Activated B cell treated with CpG ODN at 0.5 μM for 24 hours (primary cell): ENCODE measurements around the gene DDX31. TPM values are rescaled to one million over a fixed set of nuclear protein-coding genes. Genes with fewer than 3 reads are reported as not detected.

Experiments used
- ATAC-seq: fragments of 200-7000 bp; cut with Tn5 transposase; one replicate; pipeline ENCODE4 v1.10.0; 2021; ENCODE audit warnings: low read depth, mild to moderate bottlenecking, moderate library complexity
- CTCF ChIA-PET: fragments of 350-600 bp; sonication (Branson Sonifier 250); formaldehyde crosslinking; loops from one replicate; lab custom pipeline; 2021; ENCODE audit warnings: antibody characterized with exemption; lab: Charles Lee
- POLR2A ChIA-PET: fragments of 350-600 bp; sonication (Branson Sonifier 250); formaldehyde crosslinking; loops from one replicate; lab custom pipeline; 2021; ENCODE audit warnings: antibody characterized with exemption; lab: Charles Lee
- DNase-seq: peaks from one replicate; pipeline ENCODE4 v3.0.0; 2022
- H3K27ac Mint-ChIP-seq: one replicate; pipeline ENCODE4 v1.8.0; 2020; ENCODE audit warnings: mixed read lengths
- H3K27me3 Mint-ChIP-seq: one replicate; pipeline ENCODE4 v1.8.0; 2021; ENCODE audit warnings: mixed read lengths
- H3K36me3 Mint-ChIP-seq: one replicate; pipeline ENCODE4 v1.8.0; 2021; ENCODE audit warnings: low read depth, mixed read lengths
- H3K4me1 Mint-ChIP-seq: one replicate; pipeline ENCODE4 v1.8.0; 2021; ENCODE audit warnings: mixed read lengths
- H3K4me3 Mint-ChIP-seq: one replicate; pipeline ENCODE4 v1.8.0; 2020; ENCODE audit warnings: mild to moderate bottlenecking, mixed read lengths
- H3K9me3 Mint-ChIP-seq: one replicate; pipeline ENCODE4 v1.8.0; 2020; ENCODE audit warnings: mixed read lengths
- intact Hi-C: fragments of 100-400 bp; cut with micrococcal nuclease; formaldehyde crosslinking; loops from one replicate; pipeline ENCODE4 v1.15.1; 2024
- total RNA-seq: library from RNA; stranded (reverse); gene quantifications from 2 replicates; pipeline ENCODE4 v1.2.3, GENCODE V29; 2022
- TF ChIP-seq, protein P1 (sequence below): fragments of 200-600 bp; IDR thresholded peaks from one replicate; pipeline ENCODE4 v1.8.0; 2022; ENCODE audit warnings: antibody characterized with exemption, mild to moderate bottlenecking

The DDX31 gene
- total RNA-seq, 1 donor from 2014 or later, result 21.8 TPM

DNA sequence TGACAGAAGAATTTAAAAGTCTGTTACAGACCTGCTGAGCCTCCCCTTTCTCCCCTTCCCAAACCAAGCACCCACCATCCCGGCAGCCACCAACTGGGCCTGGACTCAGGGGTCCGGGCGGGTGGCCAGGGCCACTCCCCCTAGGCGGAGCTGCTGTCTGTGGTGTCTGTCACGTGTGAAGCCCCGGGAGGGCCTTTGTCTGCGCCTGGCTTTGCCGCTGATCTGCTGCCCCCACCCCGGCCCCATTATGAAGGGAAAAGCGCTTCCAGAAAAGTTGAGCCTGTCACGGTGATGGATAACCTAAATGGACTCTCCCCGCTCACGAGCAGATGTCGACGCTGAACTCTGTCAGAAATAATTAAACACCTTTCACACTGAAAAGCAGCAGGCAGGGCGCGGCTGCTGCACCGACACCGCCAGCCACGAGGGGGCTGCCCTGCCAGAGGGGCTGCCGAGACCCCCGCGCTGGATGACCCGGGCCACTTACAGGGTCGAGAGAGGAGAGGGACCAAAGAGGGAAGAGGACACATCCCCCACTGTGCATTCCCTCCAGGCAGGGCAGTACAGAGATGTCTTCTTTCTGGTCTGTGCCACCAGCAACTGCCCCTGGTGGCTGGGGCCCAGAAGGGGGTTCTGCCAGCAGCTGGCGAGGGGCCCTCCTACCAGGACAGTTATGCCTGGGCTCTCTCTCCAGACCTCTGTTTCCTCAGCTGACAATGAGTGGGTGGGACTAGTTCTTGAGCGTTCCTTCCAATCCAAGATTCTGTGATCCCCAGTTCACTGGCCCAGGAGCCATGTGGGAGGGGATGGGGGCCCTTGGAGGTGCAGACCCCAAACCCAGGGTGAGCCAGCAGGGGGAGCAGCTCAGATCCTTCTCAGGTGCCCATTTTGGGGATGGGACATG, 123.4 kb downstream of the DDX31 start:
- Mint-ChIP-seq H3K27me3 (peaks cover 8% of the 10 kb centered on the region), H3K9me3 (no peaks in the 10 kb centered on the region), H3K4me3 (no peak overlapping the region), H3K27ac (no peak overlapping the region), H3K36me3 (no peaks in the 10 kb centered on the region), H3K4me1 (peaks cover 3% of the 10 kb centered on the region)
- ATAC-seq (no peak), DNase-seq (no peak)
- CTCF ChIA-PET, result no interaction called here
- intact Hi-C loops, result no loop called here
- POLR2A ChIA-PET, result no interaction called here
- TF ChIP-seq, protein P1, sequence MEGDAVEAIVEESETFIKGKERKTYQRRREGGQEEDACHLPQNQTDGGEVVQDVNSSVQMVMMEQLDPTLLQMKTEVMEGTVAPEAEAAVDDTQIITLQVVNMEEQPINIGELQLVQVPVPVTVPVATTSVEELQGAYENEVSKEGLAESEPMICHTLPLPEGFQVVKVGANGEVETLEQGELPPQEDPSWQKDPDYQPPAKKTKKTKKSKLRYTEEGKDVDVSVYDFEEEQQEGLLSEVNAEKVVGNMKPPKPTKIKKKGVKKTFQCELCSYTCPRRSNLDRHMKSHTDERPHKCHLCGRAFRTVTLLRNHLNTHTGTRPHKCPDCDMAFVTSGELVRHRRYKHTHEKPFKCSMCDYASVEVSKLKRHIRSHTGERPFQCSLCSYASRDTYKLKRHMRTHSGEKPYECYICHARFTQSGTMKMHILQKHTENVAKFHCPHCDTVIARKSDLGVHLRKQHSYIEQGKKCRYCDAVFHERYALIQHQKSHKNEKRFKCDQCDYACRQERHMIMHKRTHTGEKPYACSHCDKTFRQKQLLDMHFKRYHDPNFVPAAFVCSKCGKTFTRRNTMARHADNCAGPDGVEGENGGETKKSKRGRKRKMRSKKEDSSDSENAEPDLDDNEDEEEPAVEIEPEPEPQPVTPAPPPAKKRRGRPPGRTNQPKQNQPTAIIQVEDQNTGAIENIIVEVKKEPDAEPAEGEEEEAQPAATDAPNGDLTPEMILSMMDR, result no peak

DNA sequence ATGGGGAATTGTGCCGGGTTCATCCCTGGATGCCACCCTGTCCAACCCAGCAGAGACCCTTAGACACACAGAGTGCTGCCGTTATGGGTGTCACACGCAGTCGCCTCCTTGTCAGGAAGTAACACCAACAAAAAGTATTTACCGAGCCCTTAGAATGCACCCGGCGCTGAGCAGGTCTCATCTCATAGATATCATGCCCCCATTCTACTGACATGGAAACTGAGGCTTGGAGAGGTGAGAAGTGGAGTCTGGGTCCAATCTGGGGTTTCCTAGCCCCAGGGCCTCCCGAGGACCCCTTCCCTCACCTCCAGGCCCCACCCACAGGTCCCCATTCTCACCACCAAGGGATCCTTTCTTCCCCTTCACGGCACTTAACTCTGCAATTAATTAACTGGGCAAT, 124.2 kb downstream of the DDX31 start:
- Mint-ChIP-seq H3K27ac (no peak overlapping the region), H3K4me1 (peaks cover 3% of the 10 kb centered on the region), H3K27me3 (peaks cover 4% of the 10 kb centered on the region), H3K4me3 (no peak overlapping the region), H3K9me3 (no peaks in the 10 kb centered on the region), H3K36me3 (no peaks in the 10 kb centered on the region)
- ATAC-seq, result no peak
- TF ChIP-seq, protein P1, result no peak
- CTCF ChIA-PET, result no interaction called here
- no peak for DNase-seq
- intact Hi-C loops, result no loop called here
- POLR2A ChIA-PET, result no interaction called here

DNA sequence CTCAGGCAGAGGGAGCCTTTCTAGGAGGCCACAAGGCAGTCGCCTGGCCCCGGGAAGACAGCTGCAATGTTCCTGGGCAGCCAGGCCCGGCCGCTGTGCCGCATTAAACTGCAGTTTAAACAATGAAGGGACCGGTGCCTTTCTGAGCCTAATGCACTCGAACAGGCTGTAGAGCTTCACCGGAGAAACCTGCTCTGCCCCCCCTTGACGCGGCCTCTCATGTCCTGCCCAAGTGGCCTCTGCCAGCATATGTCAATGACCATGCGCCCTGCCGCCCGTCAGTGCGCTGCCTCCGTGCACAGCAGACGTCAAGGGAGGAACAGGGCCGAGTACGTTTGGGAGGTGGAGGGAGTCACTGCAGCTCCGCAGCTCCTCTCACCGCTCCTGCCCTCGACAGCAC, 125.8 kb downstream of the DDX31 start:
- intact Hi-C loops, result no loop called here
- H3K4me3 Mint-ChIP-seq, result no peak overlapping the region
- CTCF ChIA-PET, result no interaction called here
- peaks cover 3% of the 10 kb centered on the region for H3K4me1 Mint-ChIP-seq
- no peaks in the 10 kb centered on the region for H3K9me3 Mint-ChIP-seq
- ATAC-seq, result no peak
- H3K27me3 Mint-ChIP-seq, result peaks cover 4% of the 10 kb centered on the region
- no peak for DNase-seq
- H3K36me3 Mint-ChIP-seq, result no peaks in the 10 kb centered on the region
- H3K27ac Mint-ChIP-seq, result no peak overlapping the region
- TF ChIP-seq, protein P1, result no peak
- POLR2A ChIA-PET, result no interaction called here

DNA sequence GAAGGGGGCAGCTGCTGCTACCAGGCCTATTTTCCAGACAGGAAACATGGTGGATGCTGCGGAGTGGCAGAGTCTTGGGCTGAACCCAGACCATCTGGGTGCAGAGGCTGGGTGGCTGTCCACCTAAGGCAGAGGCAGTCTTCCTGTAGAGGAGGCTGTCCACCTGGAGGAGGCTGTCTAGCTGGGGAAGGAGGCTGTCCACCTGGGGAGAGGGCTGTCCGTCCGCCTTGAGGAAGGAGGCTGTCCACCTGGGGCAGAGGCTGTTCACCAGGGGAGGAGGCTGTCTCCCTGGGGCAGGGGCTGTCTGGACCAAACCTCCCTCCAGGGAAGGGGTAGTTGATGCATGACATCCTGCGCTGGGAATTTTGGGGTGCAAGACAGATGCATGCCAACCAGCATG, 126.5 kb downstream of the DDX31 start:
- peaks cover 3% of the 10 kb centered on the region for H3K4me1 Mint-ChIP-seq
- CTCF ChIA-PET, result no interaction called here
- intact Hi-C loops, result no loop called here
- ATAC-seq (no peak), DNase-seq (no peak)
- no peak overlapping the region for H3K27ac Mint-ChIP-seq
- H3K9me3 Mint-ChIP-seq, result no peaks in the 10 kb centered on the region
- TF ChIP-seq, protein P1, result no peak
- POLR2A ChIA-PET, result no interaction called here
- peaks cover 4% of the 10 kb centered on the region for H3K27me3 Mint-ChIP-seq
- H3K36me3 Mint-ChIP-seq, result no peaks in the 10 kb centered on the region
- no peak overlapping the region for H3K4me3 Mint-ChIP-seq

Other genes starting within 250 kb of the DDX31 start
- gene BARHL1, start 87.4 kb downstream of the DDX31 start, total RNA-seq, result not detected in 2 replicates
- gene GTF3C4, start 481 bp upstream of the DDX31 start, total RNA-seq, result 16.1 and 16.6 TPM in 2 replicates
- 0.93 and 1.0 TPM in 2 replicates for gene AK8, start 208.3 kb upstream of the DDX31 start, total RNA-seq
- gene SPACA9, start 208.9 kb upstream of the DDX31 start, total RNA-seq, result 1.2 and 1.6 TPM in 2 replicates